ENCODE results near the gene IZUMO2. TPM values are rescaled to one million over a fixed set of nuclear protein-coding genes. Genes with fewer than 3 reads are reported as not detected.
A peak's percentile ranks its signal among the peaks of the same experiment; 100 is the strongest.

Gene IZUMO2
- total RNA-seq, 3 donors from 2014 or later: not detected

DNA sequence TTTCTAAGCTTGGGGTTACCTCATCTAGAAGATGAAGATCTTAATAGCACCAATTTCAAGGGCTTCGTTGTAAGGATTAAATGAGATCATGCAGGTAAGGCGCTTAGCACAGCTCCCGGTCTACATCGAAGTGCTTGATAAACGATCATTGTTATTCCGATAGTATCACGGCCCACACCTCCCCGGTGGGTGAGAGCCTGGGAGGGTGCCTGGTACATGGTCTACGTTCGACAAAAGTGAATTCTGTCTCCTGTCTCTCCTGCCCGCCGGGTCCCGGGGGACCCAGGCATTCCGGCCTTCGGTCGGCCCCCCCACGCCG lies 39.8 kb upstream of the IZUMO2 start:
- H3K4me1 ChIP-seq: peaks cover 0 to 11% of the 10 kb centered on the region in 2 donors
- H3K9me3 ChIP-seq: no peaks in the 10 kb centered on the region
- H3K36me3 ChIP-seq: no peaks in the 10 kb centered on the region
- H3K4me3 ChIP-seq: peak overlapping the region in 2 of 3 donors; percentile 62 to 83
- no peak for DNase-seq (ENCODE audit: low spot score in 2 of 2)
- intact Hi-C loops (cut with DNase I; ENCODE audit: low total_unique reads): no loop called here
- peak overlapping the region in 1 of 2 donors; percentile 97 for H3K27ac ChIP-seq
- no peak for TF ChIP-seq POLR2A (IDR thresholded peaks at IDR 0.05)
- no peak for TF ChIP-seq POLR2AphosphoS5 (IDR thresholded peaks at IDR 0.05)
- TF ChIP-seq, protein P1, sequence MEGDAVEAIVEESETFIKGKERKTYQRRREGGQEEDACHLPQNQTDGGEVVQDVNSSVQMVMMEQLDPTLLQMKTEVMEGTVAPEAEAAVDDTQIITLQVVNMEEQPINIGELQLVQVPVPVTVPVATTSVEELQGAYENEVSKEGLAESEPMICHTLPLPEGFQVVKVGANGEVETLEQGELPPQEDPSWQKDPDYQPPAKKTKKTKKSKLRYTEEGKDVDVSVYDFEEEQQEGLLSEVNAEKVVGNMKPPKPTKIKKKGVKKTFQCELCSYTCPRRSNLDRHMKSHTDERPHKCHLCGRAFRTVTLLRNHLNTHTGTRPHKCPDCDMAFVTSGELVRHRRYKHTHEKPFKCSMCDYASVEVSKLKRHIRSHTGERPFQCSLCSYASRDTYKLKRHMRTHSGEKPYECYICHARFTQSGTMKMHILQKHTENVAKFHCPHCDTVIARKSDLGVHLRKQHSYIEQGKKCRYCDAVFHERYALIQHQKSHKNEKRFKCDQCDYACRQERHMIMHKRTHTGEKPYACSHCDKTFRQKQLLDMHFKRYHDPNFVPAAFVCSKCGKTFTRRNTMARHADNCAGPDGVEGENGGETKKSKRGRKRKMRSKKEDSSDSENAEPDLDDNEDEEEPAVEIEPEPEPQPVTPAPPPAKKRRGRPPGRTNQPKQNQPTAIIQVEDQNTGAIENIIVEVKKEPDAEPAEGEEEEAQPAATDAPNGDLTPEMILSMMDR (IDR thresholded peaks at IDR 0.05): no peak
- peaks cover 0 to 30% of the 10 kb centered on the region in 2 donors for H3K27me3 ChIP-seq

DNA sequence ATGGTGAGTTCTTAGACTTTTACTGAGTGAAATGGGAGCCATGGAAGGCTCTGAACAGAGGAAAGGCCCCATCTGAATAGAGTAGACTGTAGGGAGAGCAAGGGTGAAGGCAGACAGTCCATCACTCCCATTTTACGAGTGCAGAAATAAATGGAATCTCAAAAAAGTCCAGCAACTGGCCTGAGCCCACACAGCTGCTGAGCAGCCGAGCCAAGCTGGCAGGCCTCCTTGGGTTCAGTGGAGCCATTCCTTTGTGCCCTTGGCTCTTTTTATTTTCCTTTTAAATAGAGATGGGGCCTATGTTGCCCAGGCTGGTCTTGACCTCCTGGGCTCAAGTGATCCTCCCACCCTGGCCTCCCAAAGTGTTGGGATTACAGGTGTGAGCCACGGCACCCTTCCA lies 39.3 kb upstream of the IZUMO2 start:
- Histone ChIP-seq H3K27me3 (peaks cover 0 to 30% of the 10 kb centered on the region in 2 donors), H3K4me3 (no peak overlapping the region), H3K36me3 (no peaks in the 10 kb centered on the region), H3K27ac (no peak overlapping the region), H3K4me1 (peaks cover 0 to 11% of the 10 kb centered on the region in 2 donors), H3K9me3 (no peaks in the 10 kb centered on the region)
- DNase-seq (ENCODE audit: low spot score in 2 of 2): no peak
- TF ChIP-seq, protein P1 (IDR thresholded peaks at IDR 0.05): no peak
- TF ChIP-seq POLR2AphosphoS5 (IDR thresholded peaks at IDR 0.05) (no peak), POLR2A (IDR thresholded peaks at IDR 0.05) (no peak)
- intact Hi-C loops (cut with DNase I; ENCODE audit: low total_unique reads): no loop called here

DNA sequence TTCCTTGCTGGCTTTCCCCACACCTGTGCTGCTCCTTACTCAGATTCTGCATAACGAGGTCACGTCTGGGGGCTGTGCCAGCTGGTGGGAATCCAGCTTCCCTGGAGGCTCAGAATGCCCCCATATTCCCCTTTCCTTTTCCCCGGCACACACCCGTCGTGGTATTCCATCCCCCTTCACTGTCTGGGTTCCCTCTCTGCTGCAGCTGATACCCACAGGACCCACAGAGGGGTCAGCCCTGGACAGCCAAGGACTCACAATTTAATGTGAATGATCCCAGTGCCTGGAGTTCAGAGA lies 36.1 kb upstream of the IZUMO2 start:
- intact Hi-C loops (cut with DNase I; ENCODE audit: low total_unique reads): no loop called here
- H3K27me3 ChIP-seq: peaks cover 0 to 25% of the 10 kb centered on the region in 2 donors
- H3K4me1 ChIP-seq: peaks cover 0 to 11% of the 10 kb centered on the region in 2 donors
- no peaks in the 10 kb centered on the region for H3K36me3 ChIP-seq
- H3K27ac ChIP-seq: peak overlapping the region in 1 of 2 donors; percentile 37
- no peak overlapping the region for H3K4me3 ChIP-seq
- H3K9me3 ChIP-seq: no peaks in the 10 kb centered on the region
- TF ChIP-seq POLR2A (IDR thresholded peaks at IDR 0.05) (no peak), POLR2AphosphoS5 (IDR thresholded peaks at IDR 0.05) (no peak)
- TF ChIP-seq, protein P1 (IDR thresholded peaks at IDR 0.05): no peak
- DNase-seq (ENCODE audit: low spot score in 2 of 2): no peak

- intact Hi-C loops (cut with DNase I; ENCODE audit: low total_unique reads): no loop called here
- H3K4me3 ChIP-seq: no peak overlapping the region
- H3K27me3 ChIP-seq: peaks cover 0 to 22% of the 10 kb centered on the region in 2 donors
- no peak for DNase-seq (ENCODE audit: low spot score in 2 of 2)
- H3K27ac ChIP-seq: peak overlapping the region; percentile 37 to 58
- TF ChIP-seq, protein P1 (IDR thresholded peaks at IDR 0.05): no peak
- TF ChIP-seq POLR2A (IDR thresholded peaks at IDR 0.05) (no peak), POLR2AphosphoS5 (IDR thresholded peaks at IDR 0.05) (no peak)
- no peaks in the 10 kb centered on the region for H3K36me3 ChIP-seq
- peaks cover 0 to 11% of the 10 kb centered on the region in 2 donors for H3K4me1 ChIP-seq
- H3K9me3 ChIP-seq: no peaks in the 10 kb centered on the region
These were observed 35.6 kb upstream of the IZUMO2 start for GRCh38 chr19:50198431-50199258.

DNA sequence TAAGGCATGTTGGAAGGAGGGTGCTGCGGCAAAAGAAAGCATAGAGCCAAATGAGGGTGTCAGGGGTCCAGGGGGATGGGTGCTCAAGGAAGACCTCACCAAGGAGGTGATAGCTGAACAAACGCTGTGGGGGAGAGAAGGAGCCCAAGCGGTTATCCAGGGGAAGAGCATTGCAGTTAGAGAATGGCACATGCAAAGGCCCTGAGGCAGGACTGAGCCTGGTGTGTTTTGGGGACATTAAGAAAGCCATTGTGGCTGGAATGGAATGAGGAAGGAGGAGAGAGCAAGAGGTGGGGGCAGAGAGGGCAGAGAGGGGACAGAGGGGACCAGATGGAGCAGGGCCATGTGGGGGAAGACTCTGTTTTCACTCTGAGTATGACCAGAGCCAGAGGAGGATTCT lies 34.3 kb upstream of the IZUMO2 start:
- no peak overlapping the region for H3K4me3 ChIP-seq
- H3K4me1 ChIP-seq: peaks cover 0 to 11% of the 10 kb centered on the region in 2 donors
- no peak for DNase-seq (ENCODE audit: low spot score in 2 of 2)
- H3K36me3 ChIP-seq: no peaks in the 10 kb centered on the region
- no peak overlapping the region for H3K27ac ChIP-seq
- TF ChIP-seq POLR2AphosphoS5 (IDR thresholded peaks at IDR 0.05): no peak
- no peak for TF ChIP-seq POLR2A (IDR thresholded peaks at IDR 0.05)
- TF ChIP-seq, protein P1 (IDR thresholded peaks at IDR 0.05): no peak
- no peaks in the 10 kb centered on the region for H3K9me3 ChIP-seq
- intact Hi-C loops (cut with DNase I; ENCODE audit: low total_unique reads): no loop called here
- H3K27me3 ChIP-seq: peaks cover 0 to 16% of the 10 kb centered on the region in 2 donors
